ELR (cell line): Measurements from ENCODE around the gene TTBK1.

ENCODE experiments used
- DNase-seq: peaks from one replicate; pipeline ENCODE4 v3.0.0-alpha.2; 2015; ENCODE audit warnings: low read depth

TTBK1 gene

DNA sequence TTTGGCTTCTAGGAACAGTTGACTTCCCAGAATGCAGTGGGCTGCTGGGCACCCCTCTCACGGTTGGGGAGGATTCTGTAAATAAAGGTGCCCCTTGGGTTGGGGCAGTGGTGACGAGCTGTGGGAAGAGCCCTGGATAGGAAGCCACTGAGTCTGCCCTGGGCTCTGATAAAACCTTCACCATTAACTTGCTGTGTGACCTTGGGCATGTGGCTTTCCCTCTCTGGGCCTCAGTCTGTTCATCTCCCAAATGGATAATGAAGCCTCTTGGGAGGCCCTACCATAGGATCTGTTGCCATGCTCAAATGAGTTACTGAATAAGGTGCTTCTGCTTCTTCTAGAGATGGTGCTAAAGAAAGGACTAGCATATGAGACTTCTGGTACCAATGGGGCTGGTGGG is 61.6 kb downstream of the TTBK1 start:
- no peak for DNase-seq

DNA sequence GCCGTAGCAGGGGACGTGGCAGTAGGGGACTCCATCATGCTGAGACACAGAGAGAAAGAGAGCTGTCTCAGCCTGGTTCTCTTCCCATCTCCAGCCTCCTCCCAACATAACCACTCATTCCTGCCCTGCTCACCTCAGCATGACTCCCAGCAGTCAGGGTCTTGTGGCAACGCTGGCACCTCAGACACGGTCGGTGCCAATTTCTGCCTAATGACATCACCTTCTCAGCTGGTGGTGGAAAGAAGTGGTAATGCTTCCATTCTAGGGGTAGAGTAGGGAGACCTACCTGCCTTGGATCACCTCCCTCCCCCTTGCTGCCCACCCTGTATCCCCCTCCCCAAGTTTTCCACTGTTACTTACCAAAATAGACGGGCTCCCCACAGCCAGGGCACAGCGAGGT is 62.8 kb downstream of the TTBK1 start:
- DNase-seq, result no peak

DNA sequence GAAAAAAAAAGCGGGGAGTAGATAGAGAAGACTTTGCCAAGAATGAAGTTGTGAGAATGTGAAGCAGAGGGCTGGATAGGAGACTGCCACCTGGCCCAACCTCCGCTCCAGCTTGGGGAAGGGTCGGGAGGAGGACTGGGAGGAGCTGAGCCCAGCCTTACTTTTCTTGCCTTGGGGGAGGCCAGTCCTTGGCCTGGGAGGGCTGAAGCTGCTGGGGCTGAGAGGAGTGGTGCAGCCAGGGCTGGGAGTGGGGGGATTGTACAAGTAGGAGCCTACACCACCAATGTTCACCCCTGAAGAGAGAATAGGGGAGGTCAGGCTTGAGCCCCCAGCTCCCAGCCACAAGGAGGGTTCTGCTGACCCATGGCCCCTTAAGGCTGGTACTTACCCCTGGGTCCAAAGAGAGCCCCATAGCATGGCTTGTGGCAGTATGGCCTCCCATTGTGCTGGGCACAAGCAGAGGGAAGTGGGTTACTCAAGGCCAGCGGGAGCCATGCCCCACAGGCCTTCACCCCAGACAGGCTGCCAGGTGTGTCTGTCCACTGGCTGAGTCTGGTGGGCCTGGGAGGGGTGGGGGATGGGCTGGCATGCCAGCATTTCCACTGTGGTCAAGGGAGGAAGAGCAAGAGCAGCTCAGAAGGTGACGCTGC is 64.3 kb downstream of the TTBK1 start:
- no peak for DNase-seq

DNA sequence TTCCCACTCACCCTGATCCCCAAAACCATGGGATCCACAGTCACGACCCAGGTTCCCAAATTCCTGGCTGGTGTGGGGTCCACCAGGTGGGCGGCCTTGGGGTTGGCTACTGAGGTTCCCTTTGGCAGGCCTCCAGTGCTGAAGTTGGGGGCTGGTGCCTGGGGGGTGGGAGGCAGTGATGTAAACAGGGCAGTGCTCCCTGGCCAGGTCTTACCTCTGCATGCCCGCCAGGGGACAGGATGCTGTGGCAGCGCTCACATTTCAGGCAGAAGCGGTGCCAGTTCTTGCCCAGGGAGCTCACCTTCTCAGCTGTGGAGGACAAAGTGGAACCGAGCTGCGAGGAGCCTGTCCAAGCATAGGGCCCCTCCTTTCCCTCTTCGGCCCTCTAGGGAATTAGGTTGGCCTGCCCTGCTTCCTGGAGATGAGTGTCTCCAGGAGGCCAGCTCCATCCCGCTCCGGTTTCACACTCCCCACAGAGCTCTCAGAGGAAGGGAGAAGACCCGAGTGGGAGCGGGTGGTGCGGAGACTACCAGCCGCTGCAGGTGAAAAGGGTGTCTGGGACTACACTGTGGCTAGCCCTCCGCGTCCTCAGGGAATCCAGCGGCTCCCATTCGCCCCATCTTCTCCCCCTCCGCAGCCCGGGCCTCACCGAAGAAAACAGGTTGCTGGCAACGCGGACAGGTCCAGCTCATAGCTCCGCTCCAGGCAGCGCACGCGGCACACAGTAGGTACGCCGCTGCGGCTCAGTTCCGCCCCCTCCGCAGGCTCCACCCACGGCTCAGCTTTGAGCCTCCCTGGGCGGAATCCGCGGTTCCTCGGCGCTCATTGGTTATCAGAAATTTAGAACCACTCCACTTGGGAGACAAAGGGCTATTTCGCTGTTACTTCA is 65.1 kb downstream of the TTBK1 start, which contains the start of gene CRIP3:
Gene CRIP3, minus strand, starts transcription at position 726 of the 889 bp plus-strand sequence. Its CDS starts 34 bp downstream, at position 692.
- peak; percentile 21 for DNase-seq

DNA sequence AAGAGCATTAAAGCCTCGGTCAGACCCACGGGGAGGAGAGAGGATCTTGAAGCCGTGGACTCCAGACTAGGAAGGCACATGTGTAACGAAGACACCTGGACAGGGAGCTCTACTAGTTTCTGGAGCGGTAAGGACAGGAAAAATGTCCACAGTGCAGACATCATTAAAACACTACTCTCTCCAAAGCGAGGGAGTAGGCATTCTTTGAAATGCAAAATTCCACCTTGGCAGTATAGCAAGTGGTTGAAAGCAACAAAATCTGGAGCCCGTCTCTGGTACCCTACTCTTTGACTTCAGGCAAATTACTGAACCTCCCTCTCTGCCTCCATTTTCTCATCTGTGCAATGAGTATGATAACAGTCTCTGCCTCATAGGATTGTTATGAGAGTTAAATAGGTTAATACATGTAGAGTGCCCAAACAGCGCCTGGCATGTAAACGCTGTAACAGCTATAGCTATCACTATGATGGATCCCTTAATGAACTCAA is 65.8 kb downstream of the TTBK1 start:
- DNase-seq, result no peak

DNA sequence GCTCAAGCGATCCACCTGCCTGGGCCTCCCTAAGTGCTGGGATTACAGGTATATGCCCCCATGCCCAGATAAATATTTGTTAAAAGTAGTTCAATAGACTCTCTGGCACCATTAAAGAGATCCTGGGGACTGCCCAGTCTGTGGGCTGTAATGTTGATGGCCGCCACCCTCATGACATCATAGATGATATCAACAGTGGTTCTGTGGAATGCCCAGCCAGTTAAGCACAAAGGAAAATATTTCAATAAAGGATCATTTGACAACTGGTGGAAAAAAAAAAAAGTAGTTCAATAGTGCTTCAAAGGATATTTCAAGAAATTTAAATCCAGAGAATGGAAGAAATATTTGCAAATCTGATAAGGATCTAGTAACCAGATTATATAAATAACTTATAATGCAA is 66.9 kb downstream of the TTBK1 start:
- DNase-seq, result no peak

DNA sequence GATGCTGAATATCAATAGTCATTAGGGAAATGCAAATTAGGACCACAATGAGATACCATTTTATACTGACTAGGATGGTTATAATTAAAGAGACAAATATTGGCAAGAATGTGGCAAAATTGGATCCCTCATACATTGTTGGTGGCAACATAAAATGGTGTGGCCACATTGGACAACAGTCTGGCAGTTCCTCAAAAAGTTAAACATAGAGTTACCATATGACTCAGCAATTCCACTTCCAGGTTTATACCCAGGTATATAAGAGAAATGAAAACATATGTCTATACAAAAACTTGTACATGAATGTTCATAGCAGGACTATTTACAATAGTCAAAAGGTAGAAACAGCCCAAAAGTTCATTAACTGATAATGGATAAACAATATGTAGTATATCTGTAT is 67.3 kb downstream of the TTBK1 start:
- no peak for DNase-seq

DNA sequence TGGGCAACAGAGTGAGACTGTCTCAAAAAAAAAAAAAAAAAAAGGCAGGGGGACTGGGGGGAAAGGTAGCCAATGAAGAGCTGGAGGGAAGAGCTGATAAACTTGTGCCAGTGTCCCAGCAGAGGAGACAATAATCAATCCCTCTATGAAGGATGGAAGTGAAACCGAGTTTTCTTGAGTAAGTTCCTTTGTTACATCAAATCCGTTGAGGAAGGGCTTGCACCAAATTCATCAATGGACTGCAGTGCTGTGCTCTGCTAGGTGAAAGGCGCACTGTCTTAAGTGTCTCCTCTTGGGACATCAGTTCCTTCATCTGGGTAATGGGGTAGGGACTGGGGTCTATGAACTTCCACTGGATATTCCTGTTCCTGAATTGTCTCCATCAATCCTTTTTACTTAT is 68.4 kb downstream of the TTBK1 start:
- DNase-seq, result no peak

DNA sequence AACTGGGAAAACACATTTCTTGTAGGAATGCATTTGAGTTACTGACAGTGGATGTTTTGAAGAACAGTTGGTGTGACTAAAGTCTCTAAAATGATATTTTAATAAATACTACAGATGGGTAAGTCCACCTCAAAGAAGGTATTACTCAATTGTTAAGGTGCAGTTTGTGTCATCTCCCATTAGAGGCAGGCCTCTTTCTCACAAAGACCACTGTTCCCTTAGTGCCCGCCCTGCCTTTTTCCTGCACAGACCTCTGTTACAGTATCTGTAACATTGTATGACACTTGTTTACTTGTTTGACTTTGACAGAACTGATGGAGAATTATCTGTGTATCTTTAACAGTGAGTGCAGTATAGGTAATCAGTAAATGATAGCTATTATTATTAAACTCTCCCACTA is 70.5 kb downstream of the TTBK1 start:
- DNase-seq, result no peak

DNA sequence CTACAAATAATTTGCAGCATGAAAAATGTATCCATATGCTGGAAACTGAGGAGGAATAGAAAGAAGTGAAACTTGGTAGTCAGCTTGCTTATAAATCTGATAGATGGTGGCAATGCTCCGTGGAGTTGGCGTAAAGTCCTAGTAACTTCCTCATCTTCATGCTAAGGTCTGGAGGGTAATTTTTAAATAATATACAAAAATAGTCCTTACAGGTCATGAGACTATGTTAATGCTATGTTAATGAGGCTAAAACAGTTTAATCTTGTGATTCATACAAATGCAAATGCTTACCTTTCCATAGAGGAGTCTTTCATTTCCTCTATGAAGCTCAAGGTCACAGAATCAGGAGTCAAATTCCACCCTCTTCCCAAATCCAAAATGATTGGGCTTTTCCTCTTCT is 74.7 kb downstream of the TTBK1 start:
- no peak for DNase-seq

DNA sequence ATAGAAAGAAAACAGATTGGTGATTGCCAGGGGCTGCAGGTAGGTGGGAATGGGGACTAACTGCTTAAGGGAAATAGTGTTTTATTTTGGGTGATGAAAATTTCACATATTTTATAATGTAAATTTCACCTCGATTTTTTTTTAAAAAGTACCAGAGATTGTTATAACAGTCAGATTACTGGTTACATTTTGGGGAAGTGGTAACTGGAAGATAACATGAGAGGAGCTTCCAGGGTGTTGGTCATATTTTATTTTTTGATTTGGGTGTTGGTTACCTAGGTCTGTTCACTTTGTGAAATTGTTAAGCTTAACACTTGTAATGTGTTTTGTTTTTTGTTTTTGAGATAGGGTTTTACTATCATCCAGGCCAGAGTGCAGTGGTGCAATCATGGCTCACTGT is 82.6 kb downstream of the TTBK1 start:
- DNase-seq, result no peak

DNA sequence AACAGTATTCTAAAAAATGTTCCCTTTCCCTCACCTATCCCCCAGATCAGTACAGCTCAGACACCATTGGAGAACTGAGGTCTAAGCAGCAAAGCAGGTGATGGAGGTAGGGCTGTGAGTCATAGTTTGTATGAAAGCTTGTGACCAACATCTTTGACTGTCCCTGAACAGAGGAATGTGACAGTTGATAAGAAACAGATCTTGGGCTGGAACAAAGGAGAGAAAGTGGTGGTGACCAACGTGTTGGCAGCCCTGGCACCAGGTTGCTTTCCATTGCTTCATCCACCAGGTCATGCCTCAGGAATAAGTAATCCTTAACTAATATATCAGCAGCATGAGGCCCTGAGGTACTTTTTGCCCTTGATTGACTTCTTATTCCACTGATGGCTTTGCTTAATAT is 85.2 kb downstream of the TTBK1 start:
- no peak for DNase-seq

DNA sequence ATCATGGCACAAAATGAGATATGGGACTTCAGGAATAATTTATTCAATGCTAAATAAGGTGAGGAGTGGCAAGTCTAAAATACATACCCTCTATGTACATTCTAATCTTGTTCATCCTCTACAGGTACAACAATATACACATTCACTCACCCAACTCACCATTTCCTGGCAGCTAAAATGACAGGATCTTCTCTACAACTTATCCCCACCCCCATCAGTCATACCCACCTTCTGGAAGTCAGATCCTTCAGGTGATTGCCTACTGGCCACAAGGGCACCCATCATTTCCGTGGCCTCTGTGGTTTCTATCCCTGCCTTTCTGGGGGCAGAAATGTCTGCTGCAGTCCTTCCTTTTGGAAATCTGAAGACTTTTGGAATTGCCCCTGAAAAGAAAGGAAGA is 88.2 kb downstream of the TTBK1 start:
- no peak for DNase-seq

DNA sequence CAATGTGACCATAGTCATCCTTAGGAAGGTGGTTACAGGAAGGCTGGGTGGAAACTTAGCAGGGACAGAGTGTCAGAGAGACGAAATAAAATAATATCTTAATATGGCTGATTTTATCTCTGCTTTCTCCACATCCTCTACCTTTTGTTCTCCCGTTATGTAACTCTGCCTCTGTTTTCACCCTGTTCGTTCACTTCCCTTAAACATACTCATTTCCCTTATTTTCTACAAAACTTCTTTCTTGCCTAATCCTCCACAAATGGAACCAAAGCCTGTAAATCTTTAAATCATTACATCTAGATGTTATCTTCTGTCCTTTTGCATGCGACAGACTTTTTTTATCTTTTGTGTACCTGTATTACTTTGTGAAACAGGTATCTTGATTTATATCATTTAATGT is 88.6 kb downstream of the TTBK1 start:
- DNase-seq, result no peak

DNA sequence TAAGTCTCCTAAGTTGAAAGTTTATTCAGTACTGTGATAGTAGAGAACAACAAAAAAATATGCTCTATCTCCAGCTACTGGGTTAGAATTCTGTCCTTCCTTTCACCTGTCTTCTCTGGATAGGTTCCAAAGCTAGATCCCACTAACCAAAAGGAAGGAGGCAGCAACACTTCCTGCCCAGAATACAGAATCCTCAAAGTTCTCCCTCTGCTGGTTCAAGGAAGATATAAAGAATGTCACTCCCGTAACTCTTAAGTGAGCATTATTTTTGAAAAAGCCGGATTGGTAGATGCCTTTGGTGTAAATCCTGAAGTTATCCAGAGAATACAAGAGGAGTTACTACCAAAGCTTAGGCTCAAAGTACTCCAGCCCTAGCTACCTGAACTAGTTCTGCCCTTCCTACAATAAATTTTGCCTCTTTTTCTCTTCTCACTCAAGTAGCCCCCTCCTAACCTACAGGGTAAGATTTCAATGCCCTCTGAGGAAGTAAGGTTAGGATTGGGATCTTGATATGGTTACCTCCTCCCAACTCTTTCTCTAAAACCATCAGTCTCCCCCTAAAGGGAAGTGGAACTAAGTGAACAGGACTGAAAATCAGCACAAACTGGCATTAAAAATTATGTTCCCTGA is 91.3 kb downstream of the TTBK1 start:
- DNase-seq, result peak; percentile 82

DNA sequence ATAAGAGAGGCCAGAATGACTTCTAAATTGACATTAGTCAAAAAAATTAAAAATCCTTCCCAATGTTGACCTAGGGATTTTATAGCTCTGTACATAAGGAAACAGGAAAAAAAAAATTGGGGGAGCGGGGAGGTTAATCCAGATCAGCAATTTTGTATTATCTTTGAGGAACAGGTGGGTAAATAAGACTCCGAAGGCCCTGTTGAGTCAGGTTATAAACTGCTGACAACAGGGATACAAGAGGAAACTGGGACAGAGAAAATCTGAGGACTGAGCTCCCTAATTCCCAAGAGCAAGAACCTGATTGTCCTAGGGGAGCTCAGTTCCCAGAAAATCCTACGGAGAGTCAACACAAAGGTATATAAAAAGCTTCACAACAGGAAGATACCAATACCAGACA is 92.2 kb downstream of the TTBK1 start:
- DNase-seq, result no peak

DNA sequence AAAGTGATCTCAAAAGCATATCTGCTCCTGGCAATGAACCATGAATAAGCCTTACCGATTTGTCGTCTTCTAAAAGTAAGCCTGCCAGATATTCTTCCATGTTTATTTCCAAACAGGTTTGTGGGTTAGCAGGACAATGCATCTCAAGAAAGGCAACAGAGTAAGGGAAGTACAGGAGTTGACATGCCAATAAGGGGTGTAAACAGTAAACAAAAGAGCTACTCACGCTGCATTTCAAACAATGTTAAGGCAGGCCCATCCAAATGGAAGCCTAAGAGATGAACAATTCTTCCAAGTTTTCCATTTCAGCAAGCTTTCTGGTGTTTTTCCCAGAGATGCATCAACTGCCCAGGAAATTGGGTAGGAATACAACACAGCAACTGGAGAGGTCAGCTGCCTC is 93.1 kb downstream of the TTBK1 start:
- no peak for DNase-seq
